ENCODE measurements around the gene COX5A.

COX5A gene

GRCh38 chr15:74872702-74873035 lies 65.2 kb downstream of the COX5A start:
- no peak for DNase-seq (ENCODE audit: low spot score)

GRCh38 chr15:74870436-74871215 lies 67.2 kb downstream of the COX5A start:
- no peak for DNase-seq (ENCODE audit: low spot score)
